GM19238 (cell line): Measurements from ENCODE around the gene HNF1B.
"Not testable (repeated sequence)": the region's sequence is repeated elsewhere in the genome, so short reads cannot be mapped to it uniquely, and the experiment has no call there.

Experiments
- DNase-seq: peaks from one replicate; pipeline ENCODE4 v3.0.0; 2011; ENCODE audit warnings: low spot score; ENCODE audit not compliant: insufficient read length

Gene HNF1B

GRCh38 chr17:37708008-37708615 is 36.7 kb downstream of the HNF1B start:
- DNase-seq, result no peak

GRCh38 chr17:37706446-37706845 is 38.4 kb downstream of the HNF1B start:
- DNase-seq, result no peak

- DNase-seq, result no peak
Measured at GRCh38 chr17:37702598-37702997, 42.3 kb downstream of the HNF1B start.

GRCh38 chr17:37701496-37701898 is 43.4 kb downstream of the HNF1B start:
- peak; percentile 40 for DNase-seq

- DNase-seq, result no peak
Measured at GRCh38 chr17:37700881-37701280, 44.0 kb downstream of the HNF1B start.

- DNase-seq, result no peak
Measured at GRCh38 chr17:37699285-37699973, 45.4 kb downstream of the HNF1B start.

GRCh38 chr17:37698911-37699255 is 46.0 kb downstream of the HNF1B start:
- no peak for DNase-seq

GRCh38 chr17:37698132-37698910 is 46.5 kb downstream of the HNF1B start:
- no peak for DNase-seq

GRCh38 chr17:37697381-37697780 is 47.5 kb downstream of the HNF1B start:
- DNase-seq, result no peak

GRCh38 chr17:37696366-37696765 is 48.5 kb downstream of the HNF1B start:
- no peak for DNase-seq

GRCh38 chr17:37695726-37696125 is 49.1 kb downstream of the HNF1B start:
- DNase-seq, result no peak

GRCh38 chr17:37694734-37695133 is 50.1 kb downstream of the HNF1B start:
- no peak for DNase-seq

- DNase-seq, result no peak
Measured at GRCh38 chr17:37693328-37693727, 51.5 kb downstream of the HNF1B start.

- no peak for DNase-seq
Measured at GRCh38 chr17:37691807-37692206, 53.1 kb downstream of the HNF1B start.

GRCh38 chr17:37689317-37689716 is 55.5 kb downstream of the HNF1B start:
- no peak for DNase-seq

- no peak for DNase-seq
Measured at GRCh38 chr17:37683454-37683984, 61.3 kb downstream of the HNF1B start.

GRCh38 chr17:37682007-37682406 is 62.9 kb downstream of the HNF1B start:
- DNase-seq, result no peak

- not testable (repeated sequence) for DNase-seq
Measured at GRCh38 chr17:37679995-37680394, 64.9 kb downstream of the HNF1B start.

- no peak for DNase-seq
Measured at GRCh38 chr17:37678036-37678435, 66.8 kb downstream of the HNF1B start.

- no peak for DNase-seq
Measured at GRCh38 chr17:37677021-37677420, 67.8 kb downstream of the HNF1B start.

GRCh38 chr17:37676115-37676925 is 68.5 kb downstream of the HNF1B start:
- DNase-seq, result no peak
